HL-60 (cell line): ENCODE data around the gene FAM20A.

ENCODE experiments used
- GABPA ChIP-seq: IDR thresholded peaks from 2 replicates; pipeline ENCODE4 v1.6.1; 2012; ENCODE audit warnings: low read depth
- POLR2AphosphoS5 ChIP-seq: IDR thresholded peaks from 2 replicates; pipeline ENCODE4 v1.6.1; 2012; ENCODE audit warnings: low read depth
- TF ChIP-seq, protein P1 (sequence below): IDR thresholded peaks from one replicate; pipeline ENCODE4 v1.5.1; 2011; ENCODE audit warnings: low read length, control low read depth, inconsistent platforms; ENCODE audit not compliant: insufficient read depth
- TF ChIP-seq, protein P2 (sequence below): IDR thresholded peaks from 2 replicates; pipeline ENCODE4 v1.6.1; 2012; ENCODE audit warnings: low read depth; ENCODE audit not compliant: insufficient replicate concordance

DNA sequence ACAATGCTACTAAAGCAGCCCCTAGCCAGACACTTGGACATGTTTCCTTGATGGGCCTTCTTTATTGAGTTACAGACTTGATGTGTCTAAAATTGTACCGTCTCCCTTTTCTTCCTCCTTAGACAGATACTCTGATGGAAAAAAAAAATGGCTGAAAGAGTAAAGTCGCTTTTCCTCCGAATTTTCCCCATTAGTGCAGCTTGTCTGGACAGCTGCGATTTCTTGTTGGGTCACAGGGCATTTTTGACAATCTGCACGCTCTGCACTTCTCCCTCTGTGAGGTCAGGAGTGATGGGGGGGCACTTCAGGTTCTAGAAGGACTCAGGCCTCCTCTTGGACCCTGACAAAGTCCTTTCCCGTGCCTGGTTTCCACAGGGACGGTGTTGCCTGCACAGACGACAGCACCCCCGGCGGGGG lies 89.9 kb downstream of the FAM20A start:
- TF ChIP-seq, protein P1, sequence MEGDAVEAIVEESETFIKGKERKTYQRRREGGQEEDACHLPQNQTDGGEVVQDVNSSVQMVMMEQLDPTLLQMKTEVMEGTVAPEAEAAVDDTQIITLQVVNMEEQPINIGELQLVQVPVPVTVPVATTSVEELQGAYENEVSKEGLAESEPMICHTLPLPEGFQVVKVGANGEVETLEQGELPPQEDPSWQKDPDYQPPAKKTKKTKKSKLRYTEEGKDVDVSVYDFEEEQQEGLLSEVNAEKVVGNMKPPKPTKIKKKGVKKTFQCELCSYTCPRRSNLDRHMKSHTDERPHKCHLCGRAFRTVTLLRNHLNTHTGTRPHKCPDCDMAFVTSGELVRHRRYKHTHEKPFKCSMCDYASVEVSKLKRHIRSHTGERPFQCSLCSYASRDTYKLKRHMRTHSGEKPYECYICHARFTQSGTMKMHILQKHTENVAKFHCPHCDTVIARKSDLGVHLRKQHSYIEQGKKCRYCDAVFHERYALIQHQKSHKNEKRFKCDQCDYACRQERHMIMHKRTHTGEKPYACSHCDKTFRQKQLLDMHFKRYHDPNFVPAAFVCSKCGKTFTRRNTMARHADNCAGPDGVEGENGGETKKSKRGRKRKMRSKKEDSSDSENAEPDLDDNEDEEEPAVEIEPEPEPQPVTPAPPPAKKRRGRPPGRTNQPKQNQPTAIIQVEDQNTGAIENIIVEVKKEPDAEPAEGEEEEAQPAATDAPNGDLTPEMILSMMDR: no peak
- TF ChIP-seq, protein P2, sequence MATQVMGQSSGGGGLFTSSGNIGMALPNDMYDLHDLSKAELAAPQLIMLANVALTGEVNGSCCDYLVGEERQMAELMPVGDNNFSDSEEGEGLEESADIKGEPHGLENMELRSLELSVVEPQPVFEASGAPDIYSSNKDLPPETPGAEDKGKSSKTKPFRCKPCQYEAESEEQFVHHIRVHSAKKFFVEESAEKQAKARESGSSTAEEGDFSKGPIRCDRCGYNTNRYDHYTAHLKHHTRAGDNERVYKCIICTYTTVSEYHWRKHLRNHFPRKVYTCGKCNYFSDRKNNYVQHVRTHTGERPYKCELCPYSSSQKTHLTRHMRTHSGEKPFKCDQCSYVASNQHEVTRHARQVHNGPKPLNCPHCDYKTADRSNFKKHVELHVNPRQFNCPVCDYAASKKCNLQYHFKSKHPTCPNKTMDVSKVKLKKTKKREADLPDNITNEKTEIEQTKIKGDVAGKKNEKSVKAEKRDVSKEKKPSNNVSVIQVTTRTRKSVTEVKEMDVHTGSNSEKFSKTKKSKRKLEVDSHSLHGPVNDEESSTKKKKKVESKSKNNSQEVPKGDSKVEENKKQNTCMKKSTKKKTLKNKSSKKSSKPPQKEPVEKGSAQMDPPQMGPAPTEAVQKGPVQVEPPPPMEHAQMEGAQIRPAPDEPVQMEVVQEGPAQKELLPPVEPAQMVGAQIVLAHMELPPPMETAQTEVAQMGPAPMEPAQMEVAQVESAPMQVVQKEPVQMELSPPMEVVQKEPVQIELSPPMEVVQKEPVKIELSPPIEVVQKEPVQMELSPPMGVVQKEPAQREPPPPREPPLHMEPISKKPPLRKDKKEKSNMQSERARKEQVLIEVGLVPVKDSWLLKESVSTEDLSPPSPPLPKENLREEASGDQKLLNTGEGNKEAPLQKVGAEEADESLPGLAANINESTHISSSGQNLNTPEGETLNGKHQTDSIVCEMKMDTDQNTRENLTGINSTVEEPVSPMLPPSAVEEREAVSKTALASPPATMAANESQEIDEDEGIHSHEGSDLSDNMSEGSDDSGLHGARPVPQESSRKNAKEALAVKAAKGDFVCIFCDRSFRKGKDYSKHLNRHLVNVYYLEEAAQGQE: no peak
- no peak for TF ChIP-seq POLR2AphosphoS5
- TF ChIP-seq GABPA: no peak
